Neural progenitor cell (in vitro differentiated cells): ENCODE measurements around the gene SLX4IP. TPM values are rescaled to one million over a fixed set of nuclear protein-coding genes. Genes with fewer than 3 reads are reported as not detected.
A peak's percentile ranks its signal among the peaks of the same experiment; 100 is the strongest.

ENCODE experiments used
- DNase-seq: peaks from one replicate; pipeline ENCODE4 v3.0.0-alpha.2; 2016; ENCODE audit warnings: low spot score
- H2AFZ ChIP-seq: fragments of 200-600 bp; sonication (generic); replicated peaks from 2 replicates; pipeline ENCODE4 v1.6.1; 2016; ENCODE audit warnings: antibody characterized with exemption
- H3F3A ChIP-seq: fragments of 200-600 bp; sonication (generic); 2 replicates; pipeline ENCODE4 v1.6.1; 2016; ENCODE audit warnings: antibody characterized with exemption, low read depth
- H3K27ac ChIP-seq: fragments of 200-600 bp; sonication (generic); 2 replicates; pipeline ENCODE4 v1.5.1; 2016; ENCODE audit warnings: mild to moderate bottlenecking
- H3K27me3 ChIP-seq: fragments of 200-600 bp; sonication (generic); 2 replicates; pipeline ENCODE4 v1.6.1; 2016; ENCODE audit warnings: mild to moderate bottlenecking, moderate library complexity
- H3K36me3 ChIP-seq: fragments of 200-600 bp; sonication (generic); 2 replicates; pipeline ENCODE4 v1.5.1; 2016
- H3K4me1 ChIP-seq: fragments of 200-600 bp; sonication (generic); 2 replicates; pipeline ENCODE4 v1.6.1; 2016; ENCODE audit warnings: mixed run types
- H3K4me2 ChIP-seq: fragments of 200-600 bp; sonication (generic); 2 replicates; pipeline ENCODE4 v1.6.1; 2016
- H3K4me3 ChIP-seq: fragments of 200-600 bp; sonication (generic); 2 replicates; pipeline ENCODE4 v1.5.1; 2016
- H3K79me2 ChIP-seq: fragments of 200-600 bp; sonication (generic); 2 replicates; pipeline ENCODE4 v1.6.1; 2016; ENCODE audit warnings: low read depth
- H3K9ac ChIP-seq: fragments of 200-600 bp; sonication (generic); 2 replicates; pipeline ENCODE4 v1.6.1; 2016
- H3K9me3 ChIP-seq: fragments of 200-600 bp; sonication (generic); 2 replicates; pipeline ENCODE4 v1.5.1; 2016; ENCODE audit warnings: low read depth
- H4K20me1 ChIP-seq: fragments of 200-600 bp; sonication (generic); 2 replicates; pipeline ENCODE4 v1.6.1; 2016; ENCODE audit warnings: low read depth
- H3K27ac Mint-ChIP-seq: 3 replicates; pipeline ENCODE4 v1.8.0; 2021; ENCODE audit warnings: mixed read lengths
- H3K27me3 Mint-ChIP-seq: 2 replicates; pipeline ENCODE4 v1.8.0; 2022; ENCODE audit warnings: low read depth, mild to moderate bottlenecking, inconsistent platforms, moderate library complexity, mixed read lengths; ENCODE audit not compliant: insufficient read depth
- H3K36me3 Mint-ChIP-seq: 3 replicates; pipeline ENCODE4 v1.8.0; 2021; ENCODE audit warnings: mixed read lengths
- H3K4me1 Mint-ChIP-seq: 3 replicates; pipeline ENCODE4 v1.8.0; 2021; ENCODE audit warnings: mixed read lengths
- H3K4me3 Mint-ChIP-seq: 3 replicates; pipeline ENCODE4 v1.8.0; 2021; ENCODE audit warnings: mild to moderate bottlenecking, moderate library complexity, mixed read lengths
- H3K9me3 Mint-ChIP-seq: 3 replicates; pipeline ENCODE4 v1.8.0; 2020; ENCODE audit warnings: mixed read lengths
- EZH2 ChIP-seq: fragments of 200-600 bp; sonication (generic); IDR thresholded peaks from 2 replicates; pipeline ENCODE4 v1.6.1; 2017; ENCODE audit warnings: antibody characterized with exemption, mild to moderate bottlenecking, moderate library complexity
- EZH2phosphoT487 ChIP-seq: fragments of 200-600 bp; sonication (generic); IDR thresholded peaks from 2 replicates; pipeline ENCODE4 v1.6.1; 2017; ENCODE audit warnings: antibody characterized with exemption
- total RNA-seq: library from RNA; depleted of rRNA; stranded (reverse); fragments of >200 nt; gene quantifications from 2 replicates; pipeline ENCODE4 v1.2.3, GENCODE V29; 2015; ENCODE audit warnings: low replicate concordance
- TF ChIP-seq, protein P1 (sequence below): fragments of 200-600 bp; sonication (generic); IDR thresholded peaks from 2 replicates; pipeline ENCODE4 v1.5.1; 2017; ENCODE audit warnings: antibody characterized with exemption, mild to moderate bottlenecking

The SLX4IP gene
- total RNA-seq, 1 donor from 2014 or later, result 9.5 TPM

DNA sequence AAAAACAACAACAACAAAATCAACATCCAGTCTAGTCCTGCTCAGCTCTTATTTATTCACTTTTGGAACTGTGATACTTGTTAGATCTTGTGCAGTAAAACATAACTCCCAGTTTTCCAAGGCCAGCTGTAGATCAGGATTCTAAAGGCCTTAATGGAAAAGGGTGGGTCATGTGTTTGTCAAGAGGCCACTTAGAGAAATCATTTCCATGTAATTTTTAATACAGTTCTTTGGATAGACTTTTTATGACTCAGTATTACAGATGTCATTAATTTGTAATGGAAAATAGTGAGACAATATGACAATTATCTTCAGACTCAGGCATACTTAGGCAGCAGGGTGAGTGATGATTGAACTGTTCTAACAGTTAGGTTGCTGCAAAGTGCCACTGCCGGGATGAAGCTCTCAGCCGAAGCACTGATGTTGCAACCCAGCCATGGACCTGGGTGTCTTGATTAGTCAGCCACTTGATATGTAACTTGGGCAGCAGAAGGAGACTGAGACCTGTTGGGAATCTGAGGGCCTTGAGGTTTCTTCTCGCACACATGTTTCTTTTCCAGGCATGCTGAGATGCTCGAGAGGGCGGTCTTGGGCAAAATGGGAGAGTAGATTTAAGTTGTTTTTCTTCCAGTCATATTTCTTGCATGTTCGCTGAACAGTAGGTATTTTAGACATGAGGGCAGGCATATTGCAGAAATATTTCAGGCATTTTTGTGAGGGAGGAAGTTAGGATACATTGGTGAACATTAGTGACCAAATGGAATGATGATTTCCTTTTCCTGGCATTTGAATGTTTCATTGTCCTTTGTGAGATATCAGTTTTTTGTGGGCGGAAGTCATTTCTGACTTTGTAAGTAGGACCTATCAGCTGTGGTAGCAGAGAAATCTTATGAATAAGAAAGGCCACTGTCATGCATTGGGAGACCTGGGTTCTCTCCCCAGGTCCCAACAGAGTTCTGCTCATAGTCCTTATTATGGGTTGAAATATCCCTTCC is 52.3 kb downstream of the SLX4IP start:
- Histone ChIP-seq H3K4me1 (peaks cover 47% of the 10 kb centered on the region), H2AFZ (no peak overlapping the region), H3K4me3 (no peak overlapping the region), H3F3A (peaks cover 23% of the 10 kb centered on the region), H4K20me1 (no peaks in the 10 kb centered on the region), H3K9ac (no peak overlapping the region), H3K79me2 (peaks cover 7% of the 10 kb centered on the region), H3K27ac (no peak overlapping the region), H3K27me3 (no peaks in the 10 kb centered on the region), H3K9me3 (no peaks in the 10 kb centered on the region), H3K36me3 (no peaks in the 10 kb centered on the region), H3K4me2 (no peak overlapping the region)
- Mint-ChIP-seq H3K4me1 (peaks cover 39% of the 10 kb centered on the region), H3K9me3 (no peaks in the 10 kb centered on the region), H3K4me3 (no peak overlapping the region), H3K27me3 (peaks cover 2% of the 10 kb centered on the region), H3K36me3 (peaks cover 5% of the 10 kb centered on the region), H3K27ac (no peak overlapping the region)
- TF ChIP-seq EZH2phosphoT487, result no peak
- TF ChIP-seq EZH2, result no peak
- no peak for DNase-seq

DNA sequence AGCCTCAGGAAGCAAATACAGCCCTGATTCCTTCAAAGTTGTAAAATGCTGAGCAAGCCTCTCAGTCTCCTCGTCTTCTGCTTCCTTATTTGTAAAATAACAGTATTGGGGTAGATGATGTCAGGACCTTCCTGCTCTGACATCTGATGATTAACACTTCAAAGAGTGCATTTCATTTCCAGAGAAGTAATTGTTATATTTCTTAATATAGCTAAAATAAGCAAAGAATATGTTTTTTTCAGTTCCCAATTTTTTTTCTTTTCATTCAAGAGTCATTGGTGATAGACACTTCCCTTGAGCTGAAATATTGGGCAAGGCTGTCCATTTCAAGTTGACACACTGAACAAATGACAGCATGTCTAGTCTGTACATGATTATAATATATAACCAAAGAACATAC is 53.4 kb downstream of the SLX4IP start:
- Mint-ChIP-seq H3K27ac (no peak overlapping the region), H3K4me3 (no peak overlapping the region), H3K4me1 (peaks cover 34% of the 10 kb centered on the region), H3K9me3 (peaks cover 2% of the 10 kb centered on the region), H3K36me3 (peaks cover 5% of the 10 kb centered on the region), H3K27me3 (peaks cover 2% of the 10 kb centered on the region)
- Histone ChIP-seq H3K4me1 (peaks cover 37% of the 10 kb centered on the region), H3K9me3 (no peaks in the 10 kb centered on the region), H3K4me2 (no peak overlapping the region), H2AFZ (no peak overlapping the region), H3K9ac (no peak overlapping the region), H3K27ac (no peak overlapping the region), H3K27me3 (no peaks in the 10 kb centered on the region), H3K36me3 (no peaks in the 10 kb centered on the region), H3F3A (peaks cover 22% of the 10 kb centered on the region), H3K79me2 (peaks cover 13% of the 10 kb centered on the region), H3K4me3 (no peak overlapping the region), H4K20me1 (no peaks in the 10 kb centered on the region)
- DNase-seq, result no peak
- TF ChIP-seq EZH2 (no peak), EZH2phosphoT487 (no peak)
- TF ChIP-seq, protein P1, sequence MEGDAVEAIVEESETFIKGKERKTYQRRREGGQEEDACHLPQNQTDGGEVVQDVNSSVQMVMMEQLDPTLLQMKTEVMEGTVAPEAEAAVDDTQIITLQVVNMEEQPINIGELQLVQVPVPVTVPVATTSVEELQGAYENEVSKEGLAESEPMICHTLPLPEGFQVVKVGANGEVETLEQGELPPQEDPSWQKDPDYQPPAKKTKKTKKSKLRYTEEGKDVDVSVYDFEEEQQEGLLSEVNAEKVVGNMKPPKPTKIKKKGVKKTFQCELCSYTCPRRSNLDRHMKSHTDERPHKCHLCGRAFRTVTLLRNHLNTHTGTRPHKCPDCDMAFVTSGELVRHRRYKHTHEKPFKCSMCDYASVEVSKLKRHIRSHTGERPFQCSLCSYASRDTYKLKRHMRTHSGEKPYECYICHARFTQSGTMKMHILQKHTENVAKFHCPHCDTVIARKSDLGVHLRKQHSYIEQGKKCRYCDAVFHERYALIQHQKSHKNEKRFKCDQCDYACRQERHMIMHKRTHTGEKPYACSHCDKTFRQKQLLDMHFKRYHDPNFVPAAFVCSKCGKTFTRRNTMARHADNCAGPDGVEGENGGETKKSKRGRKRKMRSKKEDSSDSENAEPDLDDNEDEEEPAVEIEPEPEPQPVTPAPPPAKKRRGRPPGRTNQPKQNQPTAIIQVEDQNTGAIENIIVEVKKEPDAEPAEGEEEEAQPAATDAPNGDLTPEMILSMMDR, result no peak

DNA sequence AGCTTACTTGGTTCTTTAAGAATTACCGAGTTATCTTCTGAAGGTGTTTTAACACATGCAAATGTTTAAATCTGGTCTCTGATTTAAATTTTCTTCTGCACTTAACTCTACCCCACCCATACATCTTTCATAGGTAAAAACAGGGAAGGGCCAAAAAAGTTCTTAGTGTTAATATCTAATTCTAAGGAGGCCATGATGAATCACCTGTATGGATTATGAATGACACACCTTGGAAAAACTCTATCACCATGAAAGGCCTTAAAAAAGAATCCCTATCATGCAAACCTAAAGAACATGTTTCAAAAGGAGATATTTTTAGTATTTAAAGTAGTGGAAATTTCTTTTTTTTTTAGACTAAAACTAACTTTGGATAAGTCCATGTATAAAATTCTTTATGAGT is 54.7 kb downstream of the SLX4IP start:
- no peak overlapping the region for H3K27ac Mint-ChIP-seq
- H3K4me3 ChIP-seq, result no peak overlapping the region
- no peak overlapping the region for H3K27ac ChIP-seq
- no peaks in the 10 kb centered on the region for H3K9me3 ChIP-seq
- H3K27me3 ChIP-seq, result no peaks in the 10 kb centered on the region
- peaks cover 3% of the 10 kb centered on the region for H3K36me3 Mint-ChIP-seq
- H3K79me2 ChIP-seq, result peaks cover 13% of the 10 kb centered on the region
- peaks cover 37% of the 10 kb centered on the region for H3K4me1 ChIP-seq
- no peaks in the 10 kb centered on the region for H4K20me1 ChIP-seq
- peaks cover 22% of the 10 kb centered on the region for H3F3A ChIP-seq
- no peak overlapping the region for H3K4me3 Mint-ChIP-seq
- TF ChIP-seq EZH2phosphoT487 (no peak), EZH2 (no peak)
- TF ChIP-seq, protein P1, result no peak
- H2AFZ ChIP-seq, result no peak overlapping the region
- peaks cover 2% of the 10 kb centered on the region for H3K9me3 Mint-ChIP-seq
- H3K27me3 Mint-ChIP-seq, result peaks cover 2% of the 10 kb centered on the region
- H3K4me2 ChIP-seq, result no peak overlapping the region
- no peaks in the 10 kb centered on the region for H3K36me3 ChIP-seq
- no peak overlapping the region for H3K9ac ChIP-seq
- peaks cover 34% of the 10 kb centered on the region for H3K4me1 Mint-ChIP-seq
- no peak for DNase-seq

DNA sequence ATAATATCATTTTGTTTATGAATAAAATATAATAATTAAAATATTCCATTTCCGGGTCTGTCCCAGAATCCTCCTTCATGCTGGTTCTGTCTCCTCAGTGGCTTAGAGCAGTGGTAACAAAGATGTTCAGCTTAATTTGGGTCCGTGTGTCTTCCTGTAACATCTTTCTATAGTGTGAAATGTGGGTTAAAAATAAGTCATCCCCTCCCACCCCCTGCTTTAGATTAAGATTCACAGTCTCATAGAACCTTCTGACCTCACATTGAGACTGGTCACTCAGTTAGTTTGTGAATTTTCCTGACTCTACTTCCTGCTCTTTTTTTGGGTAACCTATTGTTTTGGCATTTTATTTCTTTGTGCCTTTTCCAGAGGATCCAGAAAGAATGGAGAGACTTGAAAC is 55.2 kb downstream of the SLX4IP start:
- no peaks in the 10 kb centered on the region for H3K27me3 ChIP-seq
- Mint-ChIP-seq H3K27me3 (peaks cover 2% of the 10 kb centered on the region), H3K27ac (peak overlapping the region; percentile 96), H3K4me3 (peak overlapping the region; percentile 8), H3K9me3 (peaks cover 2% of the 10 kb centered on the region), H3K4me1 (peaks cover 34% of the 10 kb centered on the region), H3K36me3 (peaks cover 3% of the 10 kb centered on the region)
- DNase-seq, result no peak
- H4K20me1 ChIP-seq, result no peaks in the 10 kb centered on the region
- H3K9me3 ChIP-seq, result no peaks in the 10 kb centered on the region
- no peak overlapping the region for H3K4me3 ChIP-seq
- H3F3A ChIP-seq, result peaks cover 22% of the 10 kb centered on the region
- H3K9ac ChIP-seq, result no peak overlapping the region
- peaks cover 13% of the 10 kb centered on the region for H3K79me2 ChIP-seq
- H3K4me1 ChIP-seq, result peaks cover 37% of the 10 kb centered on the region
- TF ChIP-seq, protein P1, result no peak
- TF ChIP-seq EZH2, result no peak
- TF ChIP-seq EZH2phosphoT487, result no peak
- H3K27ac ChIP-seq, result peak overlapping the region; percentile 62
- no peaks in the 10 kb centered on the region for H3K36me3 ChIP-seq
- peak overlapping the region; percentile 27 for H2AFZ ChIP-seq
- peak overlapping the region; percentile 63 for H3K4me2 ChIP-seq
